Astrocyte (in vitro differentiated cells and primary cell): ENCODE data around the gene GNB1L. TPM values are rescaled to one million over a fixed set of nuclear protein-coding genes. Genes with fewer than 3 reads are reported as not detected.

Source experiments
- DNase-seq: peaks from one replicate; pipeline ENCODE4 v3.0.0-alpha.2; 2010; ENCODE audit warnings: low read depth
- FAIRE-seq: peaks from 2 replicates; lab custom pipeline; 2011; peaks lifted over from hg19 to GRCh38; lab: Jason Lieb, UNC
- H2AFZ ChIP-seq: 2 replicates; pipeline ENCODE4 v1.6.0; 2012; ENCODE audit warnings: low read depth, low read length, inconsistent platforms
- H3K27ac ChIP-seq: 2 replicates; pipeline ENCODE4 v1.5.1; 2011; ENCODE audit warnings: low read depth, low read length, inconsistent platforms
- H3K27me3 ChIP-seq: 2 replicates; pipeline ENCODE4 v1.6.0; 2011; ENCODE audit warnings: low read length, inconsistent platforms; ENCODE audit not compliant: insufficient read depth
- H3K36me3 ChIP-seq: 2 replicates; pipeline ENCODE4 v1.5.1; 2011; ENCODE audit warnings: low read length, inconsistent platforms; ENCODE audit not compliant: insufficient read depth
- H3K4me1 ChIP-seq: 2 replicates; pipeline ENCODE4 v1.5.1; 2011; ENCODE audit warnings: low read length, inconsistent platforms; ENCODE audit not compliant: insufficient read depth
- H3K4me2 ChIP-seq: 2 replicates; pipeline ENCODE4 v1.6.0; 2012; ENCODE audit warnings: low read length, inconsistent platforms
- H3K4me3 ChIP-seq: 2 replicates; pipeline ENCODE4 v1.5.1; 2011; ENCODE audit warnings: low read depth, mild to moderate bottlenecking, low read length, inconsistent platforms; ENCODE audit not compliant: insufficient read depth
- H3K79me2 ChIP-seq: 2 replicates; pipeline ENCODE4 v1.6.0; 2012; ENCODE audit warnings: mild to moderate bottlenecking, low read length, inconsistent platforms; ENCODE audit not compliant: insufficient read depth
- H3K9ac ChIP-seq: 2 replicates; pipeline ENCODE4 v1.6.0; 2012; ENCODE audit warnings: mild to moderate bottlenecking, low read length, inconsistent platforms
- H3K9me3 ChIP-seq: 2 replicates; pipeline ENCODE4 v1.5.1; 2012; ENCODE audit warnings: low read depth, mild to moderate bottlenecking, low read length, inconsistent platforms; ENCODE audit not compliant: insufficient read depth
- H4K20me1 ChIP-seq: 2 replicates; pipeline ENCODE4 v1.6.0; 2012; ENCODE audit warnings: low read length, inconsistent platforms; ENCODE audit not compliant: insufficient read depth
- H3K27ac Mint-ChIP-seq: one replicate; pipeline ENCODE4 v1.8.0; 2021; ENCODE audit warnings: mild to moderate bottlenecking, mixed read lengths; ENCODE audit not compliant: unreplicated experiment
- H3K27me3 Mint-ChIP-seq: one replicate; pipeline ENCODE4 v1.8.0; 2021; ENCODE audit warnings: low read depth, mixed read lengths; ENCODE audit not compliant: unreplicated experiment
- H3K36me3 Mint-ChIP-seq: one replicate; pipeline ENCODE4 v1.8.0; 2021; ENCODE audit warnings: low read depth, mixed read lengths; ENCODE audit not compliant: unreplicated experiment
- H3K4me1 Mint-ChIP-seq: one replicate; pipeline ENCODE4 v1.8.0; 2021; ENCODE audit warnings: low read depth, mixed read lengths; ENCODE audit not compliant: unreplicated experiment
- H3K4me3 Mint-ChIP-seq: one replicate; pipeline ENCODE4 v1.8.0; 2021; ENCODE audit warnings: mild to moderate bottlenecking, moderate library complexity, mixed read lengths; ENCODE audit not compliant: unreplicated experiment
- H3K9me3 Mint-ChIP-seq: one replicate; pipeline ENCODE4 v1.8.0; 2021; ENCODE audit warnings: mild to moderate bottlenecking, mixed read lengths; ENCODE audit not compliant: unreplicated experiment
- CTCF ChIP-seq: IDR thresholded peaks from 2 replicates; pipeline ENCODE4 v1.5.1; 2011; ENCODE audit warnings: low read depth, mild to moderate bottlenecking, inconsistent platforms, low read length, moderate library complexity; ENCODE audit not compliant: insufficient read depth
- EZH2 ChIP-seq: IDR thresholded peaks from 2 replicates; pipeline ENCODE4 v1.6.1; 2012; ENCODE audit warnings: mild to moderate bottlenecking, low read length, inconsistent platforms; ENCODE audit not compliant: insufficient read depth
- total RNA-seq: library from RNA; stranded (reverse); gene quantifications from 2 replicates; pipeline ENCODE4 v1.2.1, GENCODE V29; 2021

Gene GNB1L
- total RNA-seq, 1 donor from 2014 or later: 14.3 TPM

- Histone ChIP-seq H3K4me3 (no peak overlapping the region), H3K36me3 (no peaks in the 10 kb centered on the region), H3K27me3 (no peaks in the 10 kb centered on the region), H4K20me1 (peaks cover 3% of the 10 kb centered on the region), H3K9ac (no peak overlapping the region), H3K4me2 (no peak overlapping the region), H3K27ac (no peak overlapping the region), H3K9me3 (no peaks in the 10 kb centered on the region), H3K79me2 (no peaks in the 10 kb centered on the region), H2AFZ (no peak overlapping the region), H3K4me1 (peaks cover 27% of the 10 kb centered on the region)
- peaks cover 2% of the 10 kb centered on the region for H3K27me3 Mint-ChIP-seq
- peaks cover 11% of the 10 kb centered on the region for H3K36me3 Mint-ChIP-seq
- peaks cover 8% of the 10 kb centered on the region for H3K4me1 Mint-ChIP-seq
- no peaks in the 10 kb centered on the region for H3K9me3 Mint-ChIP-seq
- no peak for DNase-seq
- H3K27ac Mint-ChIP-seq: no peak overlapping the region
- no peak for TF ChIP-seq CTCF
- no peak for TF ChIP-seq EZH2
- no peak for FAIRE-seq
- no peak overlapping the region for H3K4me3 Mint-ChIP-seq
These were observed 52.4 kb downstream of the GNB1L start for GRCh38 chr22:19802001-19802893.

- no peak for FAIRE-seq
- peaks cover 6% of the 10 kb centered on the region for H3K4me1 Mint-ChIP-seq
- no peak for TF ChIP-seq CTCF
- no peak for TF ChIP-seq EZH2
- H4K20me1 ChIP-seq: peaks cover 3% of the 10 kb centered on the region
- no peak overlapping the region for H3K4me2 ChIP-seq
- no peak overlapping the region for H3K27ac Mint-ChIP-seq
- DNase-seq: peak; percentile 86
- H3K4me3 Mint-ChIP-seq: no peak overlapping the region
- H3K4me1 ChIP-seq: peaks cover 23% of the 10 kb centered on the region
- no peak overlapping the region for H3K27ac ChIP-seq
- no peak overlapping the region for H2AFZ ChIP-seq
- H3K27me3 Mint-ChIP-seq: peaks cover 6% of the 10 kb centered on the region
- H3K27me3 ChIP-seq: no peaks in the 10 kb centered on the region
- H3K9me3 Mint-ChIP-seq: peaks cover 2% of the 10 kb centered on the region
- no peaks in the 10 kb centered on the region for H3K79me2 ChIP-seq
- H3K9ac ChIP-seq: no peak overlapping the region
- no peaks in the 10 kb centered on the region for H3K36me3 ChIP-seq
- peaks cover 13% of the 10 kb centered on the region for H3K36me3 Mint-ChIP-seq
- no peaks in the 10 kb centered on the region for H3K9me3 ChIP-seq
- H3K4me3 ChIP-seq: no peak overlapping the region
These were observed 53.2 kb downstream of the GNB1L start for GRCh38 chr22:19801340-19802000.
